Progenitor cell of endocrine pancreas (in vitro differentiated cells): ENCODE data around the gene RUNX1. TPM values are rescaled to one million over a fixed set of nuclear protein-coding genes. Genes with fewer than 3 reads are reported as not detected.

Experiments used
- DNase-seq: peaks from one replicate; pipeline ENCODE4 v3.0.0; 2021; ENCODE audit warnings: low spot score; ENCODE audit not compliant: unreplicated experiment
- H3K27ac Mint-ChIP-seq: 2 replicates; pipeline ENCODE4 v1.8.0; 2021; ENCODE audit warnings: mild to moderate bottlenecking, moderate library complexity, mixed read lengths
- H3K27me3 Mint-ChIP-seq: 2 replicates; pipeline ENCODE4 v1.8.0; 2021; ENCODE audit warnings: mixed read lengths
- H3K36me3 Mint-ChIP-seq: 2 replicates; pipeline ENCODE4 v1.8.0; 2022; ENCODE audit warnings: mixed read lengths; ENCODE audit not compliant: insufficient read depth
- H3K4me1 Mint-ChIP-seq: 2 replicates; pipeline ENCODE4 v1.8.0; 2021; ENCODE audit warnings: low read depth, mixed read lengths
- H3K4me3 Mint-ChIP-seq: 2 replicates; pipeline ENCODE4 v1.8.0; 2021; ENCODE audit warnings: low read depth, mild to moderate bottlenecking, moderate library complexity, mixed read lengths
- H3K9me3 Mint-ChIP-seq: 2 replicates; pipeline ENCODE4 v1.8.0; 2021; ENCODE audit warnings: low read depth, mixed read lengths
- total RNA-seq: library from RNA; stranded (reverse); gene quantifications from 2 replicates; pipeline ENCODE4 v1.2.1, GENCODE V29; 2021
- TF ChIP-seq, protein P1 (sequence below): fragments of 200-600 bp; sonication (generic); IDR thresholded peaks from one replicate; pipeline ENCODE4 v1.5.0; 2021; ENCODE audit warnings: antibody characterized with exemption, mild to moderate bottlenecking; ENCODE audit not compliant: unreplicated experiment

Gene RUNX1
- total RNA-seq, 1 donor from 2014 or later = 7.1 TPM

DNA sequence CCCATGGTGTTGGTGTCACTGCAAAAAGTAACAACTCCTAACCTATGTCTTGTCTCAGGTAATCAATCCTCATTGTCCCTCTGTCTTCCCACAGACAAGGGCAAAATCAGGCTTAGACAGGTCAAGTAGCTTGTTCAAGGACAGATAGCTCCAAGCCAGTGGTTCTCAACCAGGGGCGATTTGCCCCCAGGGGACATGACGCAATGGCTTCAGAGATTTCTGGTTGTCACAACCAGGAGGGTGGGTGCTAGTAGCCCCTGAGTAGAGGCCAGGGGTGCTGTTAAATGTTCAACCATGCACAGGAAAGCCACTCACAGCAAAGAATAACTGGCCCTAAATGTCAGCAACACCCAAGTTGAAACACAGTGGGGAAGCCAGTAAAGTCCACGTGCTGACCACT is 178.9 kb downstream of the RUNX1 start:
- H3K4me1 Mint-ChIP-seq = peaks cover 24% of the 10 kb centered on the region
- no peak for DNase-seq
- H3K27ac Mint-ChIP-seq = no peak overlapping the region
- no peaks in the 10 kb centered on the region for H3K9me3 Mint-ChIP-seq
- no peak overlapping the region for H3K4me3 Mint-ChIP-seq
- peaks cover 31% of the 10 kb centered on the region for H3K27me3 Mint-ChIP-seq
- TF ChIP-seq, protein P1, sequence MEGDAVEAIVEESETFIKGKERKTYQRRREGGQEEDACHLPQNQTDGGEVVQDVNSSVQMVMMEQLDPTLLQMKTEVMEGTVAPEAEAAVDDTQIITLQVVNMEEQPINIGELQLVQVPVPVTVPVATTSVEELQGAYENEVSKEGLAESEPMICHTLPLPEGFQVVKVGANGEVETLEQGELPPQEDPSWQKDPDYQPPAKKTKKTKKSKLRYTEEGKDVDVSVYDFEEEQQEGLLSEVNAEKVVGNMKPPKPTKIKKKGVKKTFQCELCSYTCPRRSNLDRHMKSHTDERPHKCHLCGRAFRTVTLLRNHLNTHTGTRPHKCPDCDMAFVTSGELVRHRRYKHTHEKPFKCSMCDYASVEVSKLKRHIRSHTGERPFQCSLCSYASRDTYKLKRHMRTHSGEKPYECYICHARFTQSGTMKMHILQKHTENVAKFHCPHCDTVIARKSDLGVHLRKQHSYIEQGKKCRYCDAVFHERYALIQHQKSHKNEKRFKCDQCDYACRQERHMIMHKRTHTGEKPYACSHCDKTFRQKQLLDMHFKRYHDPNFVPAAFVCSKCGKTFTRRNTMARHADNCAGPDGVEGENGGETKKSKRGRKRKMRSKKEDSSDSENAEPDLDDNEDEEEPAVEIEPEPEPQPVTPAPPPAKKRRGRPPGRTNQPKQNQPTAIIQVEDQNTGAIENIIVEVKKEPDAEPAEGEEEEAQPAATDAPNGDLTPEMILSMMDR = no peak
- H3K36me3 Mint-ChIP-seq = peaks cover 2% of the 10 kb centered on the region

DNA sequence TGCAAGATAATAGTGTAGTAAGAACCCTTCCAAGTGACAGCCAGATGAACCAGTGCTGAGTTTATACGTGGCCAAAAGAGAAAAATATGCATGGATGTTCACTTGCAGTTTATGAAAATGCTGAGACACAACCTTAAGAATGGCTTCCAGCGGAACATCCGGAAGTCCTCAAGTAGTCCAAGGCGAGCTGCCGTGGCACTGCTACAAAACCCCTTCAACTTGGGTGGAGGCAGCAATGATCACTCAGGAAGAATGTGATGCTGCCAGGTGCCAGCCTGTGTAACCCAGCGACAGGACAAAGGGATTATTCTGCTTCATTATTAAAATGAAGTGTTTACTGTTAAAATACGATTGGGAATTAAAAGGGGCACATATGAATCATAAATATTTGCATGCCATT is 179.6 kb downstream of the RUNX1 start:
- Mint-ChIP-seq H3K4me3 (no peak overlapping the region), H3K36me3 (peaks cover 2% of the 10 kb centered on the region), H3K4me1 (peaks cover 29% of the 10 kb centered on the region), H3K9me3 (no peaks in the 10 kb centered on the region), H3K27ac (no peak overlapping the region), H3K27me3 (peaks cover 35% of the 10 kb centered on the region)
- no peak for DNase-seq
- TF ChIP-seq, protein P1 = no peak

DNA sequence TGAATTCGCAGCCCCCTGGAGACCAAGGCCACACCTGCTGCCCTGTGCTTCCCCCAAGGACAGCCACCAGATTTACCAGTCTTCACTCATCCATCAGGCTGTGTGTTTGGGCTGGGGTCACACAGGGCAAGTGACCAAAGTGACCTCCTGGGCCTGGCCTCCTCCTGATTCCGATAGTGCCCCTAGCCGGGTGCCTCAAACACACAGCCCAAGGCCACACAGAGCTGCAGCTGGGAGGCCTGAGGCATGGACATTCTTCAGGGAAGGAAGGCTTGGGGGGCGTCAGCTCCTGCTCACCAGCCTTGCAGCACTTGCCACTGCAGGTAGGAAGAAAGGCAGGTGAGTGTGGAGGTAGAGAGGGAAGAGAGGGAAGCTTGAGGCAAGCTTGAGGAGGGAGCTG is 181.3 kb downstream of the RUNX1 start:
- TF ChIP-seq, protein P1 = no peak
- DNase-seq = no peak
- Mint-ChIP-seq H3K4me3 (no peak overlapping the region), H3K27me3 (peaks cover 43% of the 10 kb centered on the region), H3K36me3 (no peaks in the 10 kb centered on the region), H3K27ac (no peak overlapping the region), H3K4me1 (peaks cover 31% of the 10 kb centered on the region), H3K9me3 (no peaks in the 10 kb centered on the region)

DNA sequence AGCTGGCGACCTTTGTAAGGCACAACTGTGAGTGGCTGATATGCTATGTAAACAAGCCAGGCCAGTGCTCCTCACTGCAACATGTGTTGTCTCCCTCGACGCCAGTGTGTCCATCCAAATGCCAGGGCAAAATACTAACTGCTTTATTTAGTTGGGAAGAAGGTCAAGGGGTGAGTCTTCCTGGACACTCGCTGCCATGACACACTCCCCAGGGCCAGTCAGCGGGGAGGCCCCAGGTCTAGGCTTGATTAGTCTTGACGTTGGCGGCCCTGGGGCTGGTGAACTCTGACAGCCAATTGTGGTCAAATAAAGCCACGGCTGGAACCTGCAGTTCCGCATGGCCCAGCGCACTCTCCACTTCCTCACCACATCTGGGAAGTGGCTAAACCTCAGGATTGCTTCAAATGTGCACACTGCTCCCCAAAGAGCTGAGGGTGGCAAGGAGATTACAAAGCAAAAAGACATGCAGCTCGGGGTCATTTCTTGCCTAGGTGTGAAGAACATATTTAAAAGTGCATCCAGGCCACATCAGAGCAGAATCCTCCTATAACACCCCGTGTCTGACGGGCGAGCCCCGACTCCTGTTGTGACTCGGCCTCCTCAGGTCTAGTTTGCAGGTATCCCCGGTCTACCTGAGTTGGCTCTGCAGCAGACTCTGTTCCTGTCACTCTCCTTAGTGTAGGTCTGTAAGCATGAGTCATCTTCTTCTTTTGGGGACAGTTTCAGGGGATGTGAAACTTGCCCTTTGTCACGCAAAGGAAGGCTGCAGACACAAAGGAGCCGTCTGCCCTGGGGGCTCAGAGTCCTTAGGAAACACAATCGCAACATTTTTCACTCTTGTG is 183.5 kb downstream of the RUNX1 start:
- H3K4me3 Mint-ChIP-seq = no peak overlapping the region

DNA sequence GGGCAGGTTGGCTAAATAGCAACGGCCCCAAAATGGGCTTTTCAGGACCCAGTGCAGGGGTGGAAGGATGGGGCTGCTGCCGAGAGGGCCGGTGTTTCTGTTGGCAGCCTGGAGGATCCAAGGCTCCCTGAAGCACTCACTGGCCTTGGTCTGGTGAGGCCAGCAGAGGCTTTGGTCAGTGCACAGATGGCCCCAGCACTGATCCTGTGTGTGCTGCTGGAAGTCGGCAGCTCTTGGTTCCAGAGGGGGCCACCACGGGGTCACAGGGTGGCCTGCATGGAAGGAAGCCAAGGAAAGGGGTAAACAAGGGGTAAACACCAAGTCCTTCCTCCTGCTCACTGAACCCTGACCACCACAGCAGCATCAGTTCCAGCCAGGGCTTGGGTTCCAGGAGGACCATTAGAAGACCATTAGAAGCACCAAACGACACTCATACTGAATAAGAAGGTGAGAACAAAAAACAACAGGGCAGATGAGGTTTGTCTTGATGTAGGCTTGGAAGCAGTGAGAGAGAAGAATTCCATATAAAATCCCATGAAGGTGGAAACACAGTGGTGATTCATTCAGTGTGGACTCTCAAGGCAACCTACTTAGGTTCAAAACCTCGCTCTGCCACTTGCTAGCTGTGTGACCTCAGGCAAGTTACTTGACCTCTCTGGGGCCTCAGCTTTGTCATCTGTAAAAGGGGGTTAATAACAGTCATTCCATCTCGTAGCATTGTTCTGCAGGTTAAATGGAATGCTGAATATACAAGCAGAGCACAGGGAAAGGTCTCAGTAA is 184.5 kb downstream of the RUNX1 start:
- Mint-ChIP-seq H3K27ac (peak overlapping the region; percentile 45), H3K4me3 (no peak overlapping the region), H3K4me1 (peaks cover 27% of the 10 kb centered on the region), H3K36me3 (no peaks in the 10 kb centered on the region), H3K9me3 (no peaks in the 10 kb centered on the region), H3K27me3 (peaks cover 54% of the 10 kb centered on the region)
- TF ChIP-seq, protein P1 = no peak
- DNase-seq = no peak

More for the DNA sequence above, 183.5 kb downstream of the RUNX1 start:
- Mint-ChIP-seq H3K27ac (peak overlapping the region; percentile 89), H3K27me3 (peaks cover 52% of the 10 kb centered on the region), H3K36me3 (no peaks in the 10 kb centered on the region), H3K4me1 (peaks cover 27% of the 10 kb centered on the region), H3K9me3 (no peaks in the 10 kb centered on the region)
- DNase-seq = no peak
- TF ChIP-seq, protein P1 = no peak
